ENCODE measurements around the gene IL12RB2. TPM values are rescaled to one million over a fixed set of nuclear protein-coding genes. Genes with fewer than 3 reads are reported as not detected.

IL12RB2 gene
- total and polyA plus RNA-seq, 4 experiments from 2014 or later = 3.6 to 7.3 (median 4.8) TPM

Other genes starting within 250 kb of the IL12RB2 start
- not detected for gene C1orf141, start 172.9 kb upstream of the IL12RB2 start, total RNA-seq
- not detected for gene C1orf141, start 172.9 kb upstream of the IL12RB2 start, polyA plus RNA-seq
- 1 to 10 TPM in 1 of 2 experiments, under 1 TPM in 1; 0.47 to 1.1 TPM for gene IL23R, start 141.4 kb upstream of the IL12RB2 start, total RNA-seq
- gene IL23R, start 141.4 kb upstream of the IL12RB2 start, polyA plus RNA-seq = 1 to 10 TPM; 1.8 to 2.6 TPM
- gene SERBP1, start 122.5 kb downstream of the IL12RB2 start, total RNA-seq = 100 to 1,000 TPM; 148 to 154 TPM
- 100 to 1,000 TPM in 1 of 2 donors, 10 to 100 TPM in 1; 94.9 to 125 TPM for gene SERBP1, start 122.5 kb downstream of the IL12RB2 start, polyA plus RNA-seq